WTC11 (cell line): ENCODE data around the gene MAGI2. TPM values are rescaled to one million over a fixed set of nuclear protein-coding genes. Genes with fewer than 3 reads are reported as not detected.

Source experiments
- ATAC-seq: fragments of 200-7000 bp; cut with Tn5 transposase; 2 replicates; pipeline ENCODE4 v1.10.0; 2021; ENCODE audit warnings: mild to moderate bottlenecking, moderate library complexity
- CTCF ChIA-PET: fragments of 300-600 bp; sonication (Branson Sonifier 250); formaldehyde crosslinking; loops from one replicate; lab custom pipeline; 2021; ENCODE audit warnings: antibody characterized with exemption; lab: Charles Lee
- POLR2A ChIA-PET: fragments of 350-600 bp; sonication (Branson Sonifier 250); formaldehyde crosslinking; loops from one replicate; lab custom pipeline; 2021; ENCODE audit warnings: antibody characterized with exemption; lab: Charles Lee
- DNase-seq: peaks from one replicate; pipeline ENCODE4 v3.0.0; 2021; ENCODE audit warnings: low spot score
- H3K27ac Mint-ChIP-seq: 2 replicates; pipeline ENCODE4 v1.8.0; 2021; ENCODE audit warnings: mixed read lengths
- H3K27me3 Mint-ChIP-seq: 2 replicates; pipeline ENCODE4 v1.8.0; 2021; ENCODE audit warnings: low read depth, mild to moderate bottlenecking, moderate library complexity, mixed read lengths
- H3K36me3 Mint-ChIP-seq: 2 replicates; pipeline ENCODE4 v1.8.0; 2021; ENCODE audit warnings: mixed read lengths
- H3K4me1 Mint-ChIP-seq: 2 replicates; pipeline ENCODE4 v1.8.0; 2022; ENCODE audit warnings: mixed read lengths
- H3K4me3 Mint-ChIP-seq: 2 replicates; pipeline ENCODE4 v1.8.0; 2021; ENCODE audit warnings: mild to moderate bottlenecking, moderate library complexity, mixed read lengths
- H3K9me3 Mint-ChIP-seq: 2 replicates; pipeline ENCODE4 v1.8.0; 2021; ENCODE audit warnings: mixed read lengths
- ARID4B ChIP-seq: sonication (generic); formaldehyde crosslinking; IDR thresholded peaks from 2 replicates; pipeline ENCODE4 v1.8.0; 2023; ENCODE audit warnings: missing genetic modification reagents, mild to moderate bottlenecking, borderline replicate concordance
- ELF4 ChIP-seq: sonication (generic); formaldehyde crosslinking; IDR thresholded peaks from 2 replicates; pipeline ENCODE4 v1.8.1; 2022; ENCODE audit warnings: low read depth, mild to moderate bottlenecking, moderate library complexity, missing genetic modification reagents
- ERG ChIP-seq: fragments of 250-450 bp; sonication (Bioruptor Pico); IDR thresholded peaks from 2 replicates; pipeline ENCODE4 v1.8.0; 2021; ENCODE audit warnings: mild to moderate bottlenecking
- ESRRA ChIP-seq: sonication (generic); formaldehyde crosslinking; IDR thresholded peaks from 2 replicates; pipeline ENCODE4 v1.8.1; 2022; ENCODE audit warnings: mild to moderate bottlenecking, missing genetic modification reagents, borderline replicate concordance
- ETV6 ChIP-seq: sonication (generic); formaldehyde crosslinking; IDR thresholded peaks from 2 replicates; pipeline ENCODE4 v1.8.1; 2022; ENCODE audit warnings: mild to moderate bottlenecking, missing genetic modification reagents
- IRF1 ChIP-seq: sonication (generic); formaldehyde crosslinking; IDR thresholded peaks from 2 replicates; pipeline ENCODE4 v1.8.0; 2023; ENCODE audit warnings: missing genetic modification reagents
- KAT7 ChIP-seq: sonication (generic); formaldehyde crosslinking; IDR thresholded peaks from 2 replicates; pipeline ENCODE4 v1.8.1; 2023; ENCODE audit warnings: missing genetic modification reagents, mild to moderate bottlenecking, borderline replicate concordance
- PREB ChIP-seq: sonication (generic); formaldehyde crosslinking; IDR thresholded peaks from 2 replicates; pipeline ENCODE4 v1.8.1; 2022; ENCODE audit warnings: mild to moderate bottlenecking, missing genetic modification reagents, moderate library complexity, borderline replicate concordance
- RELA ChIP-seq: sonication (generic); formaldehyde crosslinking; IDR thresholded peaks from 2 replicates; pipeline ENCODE4 v1.8.1; 2022; ENCODE audit warnings: missing genetic modification reagents, mild to moderate bottlenecking, borderline replicate concordance
- TCF7 ChIP-seq: sonication (generic); formaldehyde crosslinking; IDR thresholded peaks from 2 replicates; pipeline ENCODE4 v1.8.0; 2022; ENCODE audit warnings: mild to moderate bottlenecking, low read depth, missing genetic modification reagents, moderate library complexity
- TEAD4 ChIP-seq: sonication (generic); formaldehyde crosslinking; IDR thresholded peaks from 2 replicates; pipeline ENCODE4 v1.8.0; 2022; ENCODE audit warnings: mild to moderate bottlenecking, missing genetic modification reagents
- USF2 ChIP-seq: sonication (generic); formaldehyde crosslinking; IDR thresholded peaks from 2 replicates; pipeline ENCODE4 v1.8.1; 2023; ENCODE audit warnings: mild to moderate bottlenecking, missing genetic modification reagents, moderate library complexity
- total RNA-seq: library from RNA; stranded (reverse); gene quantifications from 3 replicates; pipeline ENCODE4 v1.2.3, GENCODE V29; 2021
- TF ChIP-seq, protein P1 (sequence below): sonication (generic); formaldehyde crosslinking; IDR thresholded peaks from 2 replicates; pipeline ENCODE4 v1.8.1; 2023; ENCODE audit warnings: mild to moderate bottlenecking, missing genetic modification reagents
- TF ChIP-seq, protein P2 (sequence below): sonication (generic); formaldehyde crosslinking; IDR thresholded peaks from 2 replicates; pipeline ENCODE4 v1.8.0; 2022; ENCODE audit warnings: mild to moderate bottlenecking, missing genetic modification reagents
- TF ChIP-seq, protein P3 (sequence below): sonication (generic); formaldehyde crosslinking; IDR thresholded peaks from 2 replicates; pipeline ENCODE4 v1.8.0; 2022; ENCODE audit warnings: missing genetic modification reagents
- TF ChIP-seq, protein P4 (sequence below): sonication (generic); formaldehyde crosslinking; IDR thresholded peaks from 2 replicates; pipeline ENCODE4 v1.8.1; 2022; ENCODE audit warnings: mild to moderate bottlenecking, moderate library complexity, missing genetic modification reagents

The MAGI2 gene
- total RNA-seq, 1 experiment from 2014 or later: 26.6 TPM

GRCh38 chr7:78435355-78435754, 1018.1 kb downstream of the MAGI2 start:
- H3K4me3 Mint-ChIP-seq: no peak overlapping the region
- ChIA-PET CTCF (no interaction called here), POLR2A (no interaction called here)
- 0 out of 2 replicates have a peak overlapping the region, but pooled peaks have one; percentile 23 for H3K27ac Mint-ChIP-seq
- no peaks in the 10 kb centered on the region; the same call in 1 of the 2 replicates for H3K36me3 Mint-ChIP-seq
- H3K27me3 Mint-ChIP-seq: no peaks in the 10 kb centered on the region
- H3K4me1 Mint-ChIP-seq: peaks cover 30% of the 10 kb centered on the region
- no peak for TF ChIP-seq ESRRA (CRISPR knock-in tag)
- TF ChIP-seq, protein P1, sequence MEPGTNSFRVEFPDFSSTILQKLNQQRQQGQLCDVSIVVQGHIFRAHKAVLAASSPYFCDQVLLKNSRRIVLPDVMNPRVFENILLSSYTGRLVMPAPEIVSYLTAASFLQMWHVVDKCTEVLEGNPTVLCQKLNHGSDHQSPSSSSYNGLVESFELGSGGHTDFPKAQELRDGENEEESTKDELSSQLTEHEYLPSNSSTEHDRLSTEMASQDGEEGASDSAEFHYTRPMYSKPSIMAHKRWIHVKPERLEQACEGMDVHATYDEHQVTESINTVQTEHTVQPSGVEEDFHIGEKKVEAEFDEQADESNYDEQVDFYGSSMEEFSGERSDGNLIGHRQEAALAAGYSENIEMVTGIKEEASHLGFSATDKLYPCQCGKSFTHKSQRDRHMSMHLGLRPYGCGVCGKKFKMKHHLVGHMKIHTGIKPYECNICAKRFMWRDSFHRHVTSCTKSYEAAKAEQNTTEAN (CRISPR knock-in tag): no peak
- TF ChIP-seq TCF7 (CRISPR knock-in tag): no peak
- TF ChIP-seq ARID4B (CRISPR knock-in tag): no peak
- no peak for TF ChIP-seq TEAD4 (CRISPR knock-in tag)
- no peak for TF ChIP-seq ELF4 (CRISPR knock-in tag)
- TF ChIP-seq KAT7 (CRISPR knock-in tag): no peak
- no peak for TF ChIP-seq IRF1
- TF ChIP-seq, protein P2, sequence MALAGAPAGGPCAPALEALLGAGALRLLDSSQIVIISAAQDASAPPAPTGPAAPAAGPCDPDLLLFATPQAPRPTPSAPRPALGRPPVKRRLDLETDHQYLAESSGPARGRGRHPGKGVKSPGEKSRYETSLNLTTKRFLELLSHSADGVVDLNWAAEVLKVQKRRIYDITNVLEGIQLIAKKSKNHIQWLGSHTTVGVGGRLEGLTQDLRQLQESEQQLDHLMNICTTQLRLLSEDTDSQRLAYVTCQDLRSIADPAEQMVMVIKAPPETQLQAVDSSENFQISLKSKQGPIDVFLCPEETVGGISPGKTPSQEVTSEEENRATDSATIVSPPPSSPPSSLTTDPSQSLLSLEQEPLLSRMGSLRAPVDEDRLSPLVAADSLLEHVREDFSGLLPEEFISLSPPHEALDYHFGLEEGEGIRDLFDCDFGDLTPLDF (CRISPR knock-in tag): no peak
- TF ChIP-seq USF2: no peak
- no peak for TF ChIP-seq ETV6
- TF ChIP-seq, protein P3, sequence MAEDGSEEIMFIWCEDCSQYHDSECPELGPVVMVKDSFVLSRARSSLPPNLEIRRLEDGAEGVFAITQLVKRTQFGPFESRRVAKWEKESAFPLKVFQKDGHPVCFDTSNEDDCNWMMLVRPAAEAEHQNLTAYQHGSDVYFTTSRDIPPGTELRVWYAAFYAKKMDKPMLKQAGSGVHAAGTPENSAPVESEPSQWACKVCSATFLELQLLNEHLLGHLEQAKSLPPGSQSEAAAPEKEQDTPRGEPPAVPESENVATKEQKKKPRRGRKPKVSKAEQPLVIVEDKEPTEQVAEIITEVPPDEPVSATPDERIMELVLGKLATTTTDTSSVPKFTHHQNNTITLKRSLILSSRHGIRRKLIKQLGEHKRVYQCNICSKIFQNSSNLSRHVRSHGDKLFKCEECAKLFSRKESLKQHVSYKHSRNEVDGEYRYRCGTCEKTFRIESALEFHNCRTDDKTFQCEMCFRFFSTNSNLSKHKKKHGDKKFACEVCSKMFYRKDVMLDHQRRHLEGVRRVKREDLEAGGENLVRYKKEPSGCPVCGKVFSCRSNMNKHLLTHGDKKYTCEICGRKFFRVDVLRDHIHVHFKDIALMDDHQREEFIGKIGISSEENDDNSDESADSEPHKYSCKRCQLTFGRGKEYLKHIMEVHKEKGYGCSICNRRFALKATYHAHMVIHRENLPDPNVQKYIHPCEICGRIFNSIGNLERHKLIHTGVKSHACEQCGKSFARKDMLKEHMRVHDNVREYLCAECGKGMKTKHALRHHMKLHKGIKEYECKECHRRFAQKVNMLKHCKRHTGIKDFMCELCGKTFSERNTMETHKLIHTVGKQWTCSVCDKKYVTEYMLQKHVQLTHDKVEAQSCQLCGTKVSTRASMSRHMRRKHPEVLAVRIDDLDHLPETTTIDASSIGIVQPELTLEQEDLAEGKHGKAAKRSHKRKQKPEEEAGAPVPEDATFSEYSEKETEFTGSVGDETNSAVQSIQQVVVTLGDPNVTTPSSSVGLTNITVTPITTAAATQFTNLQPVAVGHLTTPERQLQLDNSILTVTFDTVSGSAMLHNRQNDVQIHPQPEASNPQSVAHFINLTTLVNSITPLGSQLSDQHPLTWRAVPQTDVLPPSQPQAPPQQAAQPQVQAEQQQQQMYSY: no peak
- TF ChIP-seq, protein P4, sequence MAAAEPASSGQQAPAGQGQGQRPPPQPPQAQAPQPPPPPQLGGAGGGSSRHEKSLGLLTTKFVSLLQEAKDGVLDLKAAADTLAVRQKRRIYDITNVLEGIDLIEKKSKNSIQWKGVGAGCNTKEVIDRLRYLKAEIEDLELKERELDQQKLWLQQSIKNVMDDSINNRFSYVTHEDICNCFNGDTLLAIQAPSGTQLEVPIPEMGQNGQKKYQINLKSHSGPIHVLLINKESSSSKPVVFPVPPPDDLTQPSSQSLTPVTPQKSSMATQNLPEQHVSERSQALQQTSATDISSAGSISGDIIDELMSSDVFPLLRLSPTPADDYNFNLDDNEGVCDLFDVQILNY (CRISPR knock-in tag): no peak
- no peak for TF ChIP-seq RELA
- no peak for TF ChIP-seq PREB (CRISPR knock-in tag)
- TF ChIP-seq ERG: no peak
- no peak for ATAC-seq
- peaks cover 3% of the 10 kb centered on the region; the same call in 1 of the 2 replicates for H3K9me3 Mint-ChIP-seq
- DNase-seq: no peak
